ENCODE measurements around the gene ITPR2. TPM values are rescaled to one million over a fixed set of nuclear protein-coding genes. Genes with fewer than 3 reads are reported as not detected.

Gene ITPR2
- polyA plus RNA-seq, 1 of the 3 experiments (the other 2 are of a cell fraction) = 2.3 TPM

DNA sequence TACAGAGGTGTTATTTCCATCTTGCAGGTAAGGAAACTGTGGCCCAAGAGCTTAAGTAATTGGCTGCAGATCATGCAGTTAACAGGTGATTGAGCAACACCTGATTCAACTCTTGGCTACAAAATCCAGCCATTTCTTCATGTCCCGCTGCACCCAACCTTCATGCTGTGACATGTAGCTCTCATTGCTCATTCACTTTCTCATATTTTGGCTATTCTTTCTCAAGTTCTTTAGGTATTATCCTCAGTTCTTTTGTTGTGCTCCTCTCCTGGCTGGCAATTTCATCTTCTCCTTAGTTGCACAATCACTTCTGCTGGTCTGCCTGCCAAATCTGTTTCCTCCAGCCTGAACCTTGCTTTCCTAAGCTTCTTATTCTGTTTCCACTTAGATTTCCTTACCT lies 336.8 kb downstream of the ITPR2 start:
- DNase-seq = no peak
- Histone ChIP-seq H3K9ac (no peak overlapping the region), H3K4me1 (ENCODE audit: control insufficient read depth in 1 of 2, insufficient read depth in 2 of 2, low read depth in 1 of 2, low read length in 1 of 2) (no peaks in the 10 kb centered on the region; a peak in 1 of 4 replicates), H3K79me2 (ENCODE audit: insufficient read depth) (no peaks in the 10 kb centered on the region), H3K36me3 (replicated peaks in 1 of 2; ENCODE audit: control insufficient read depth in 1 of 2, insufficient read depth in 2 of 2, low read length in 1 of 2) (peaks cover 7 to 8% of the 10 kb centered on the region in 2 experiments), H2AFZ (ENCODE audit: low read depth) (no peak overlapping the region), H3K4me3 (ENCODE audit: low read depth in 2 of 2, low read length in 1 of 2) (no peak overlapping the region), H3K9me3 (no peaks in the 10 kb centered on the region), H3F3A (replicated peaks; ENCODE audit: insufficient read depth) (no peaks in the 10 kb centered on the region), H3K27me3 (ENCODE audit: insufficient read depth) (no peaks in the 10 kb centered on the region), H4K20me1 (ENCODE audit: insufficient read depth) (no peaks in the 10 kb centered on the region), H3K4me2 (no peak overlapping the region), H3K27ac (ENCODE audit: low read depth in 2 of 2, low read length in 1 of 2) (no peak overlapping the region), H3K9me2 (no peaks in the 10 kb centered on the region)
- TF ChIP-seq EP300 (IDR thresholded peaks at IDR 0.05; ENCODE audit: borderline replicate concordance in 1 of 2, low read depth in 1 of 2, low read length in 1 of 2) = no peak
- TF ChIP-seq JUND (IDR thresholded peaks at IDR 0.05) = no peak
- no peak for TF ChIP-seq TCF12 (IDR thresholded peaks at IDR 0.05)
- TF ChIP-seq GABPA (IDR thresholded peaks at IDR 0.05; ENCODE audit: low read depth) = no peak
- no peak for TF ChIP-seq MAX (IDR thresholded peaks at IDR 0.05; ENCODE audit: low read depth)
- CTCF ChIA-PET = interaction anchor here (1.5 kb wide), 1 partner anchor 9 kb away, joined by 3 read pairs; no protein-coding TSS in a partner anchor
- POLR2A ChIA-PET = no interaction called here
- WGBS (ENCODE audit: low lambda C conversion rate) = 94% methylated on average over 1 of the region's 1 CpG

GRCh38 chr12:26493656-26494055 lies 339.3 kb downstream of the ITPR2 start:
- H3K4me2 ChIP-seq = no peak overlapping the region
- POLR2A ChIA-PET = no interaction called here

More at GRCh38 chr12:26493656-26494055, 339.3 kb downstream of the ITPR2 start:
- no peaks in the 10 kb centered on the region for H3K27me3 ChIP-seq (ENCODE audit: insufficient read depth)
- H3K9me2 ChIP-seq = no peaks in the 10 kb centered on the region
- DNase-seq = no peak
- H3K9ac ChIP-seq = no peak overlapping the region
- peaks cover 7 to 8% of the 10 kb centered on the region in 2 experiments for H3K36me3 ChIP-seq (replicated peaks in 1 of 2; ENCODE audit: control insufficient read depth in 1 of 2, insufficient read depth in 2 of 2, low read length in 1 of 2)
- no peak for TF ChIP-seq RAD21 (IDR thresholded peaks at IDR 0.05; ENCODE audit: low read length)
- TF ChIP-seq, protein P1, sequence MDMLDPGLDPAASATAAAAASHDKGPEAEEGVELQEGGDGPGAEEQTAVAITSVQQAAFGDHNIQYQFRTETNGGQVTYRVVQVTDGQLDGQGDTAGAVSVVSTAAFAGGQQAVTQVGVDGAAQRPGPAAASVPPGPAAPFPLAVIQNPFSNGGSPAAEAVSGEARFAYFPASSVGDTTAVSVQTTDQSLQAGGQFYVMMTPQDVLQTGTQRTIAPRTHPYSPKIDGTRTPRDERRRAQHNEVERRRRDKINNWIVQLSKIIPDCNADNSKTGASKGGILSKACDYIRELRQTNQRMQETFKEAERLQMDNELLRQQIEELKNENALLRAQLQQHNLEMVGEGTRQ (IDR thresholded peaks at IDR 0.05; ENCODE audit: borderline replicate concordance, low read depth, low read length) = no peak
- TF ChIP-seq RFX5 (IDR thresholded peaks at IDR 0.05; ENCODE audit: low read length) = no peak
- TF ChIP-seq MEF2A (IDR thresholded peaks at IDR 0.05; ENCODE audit: borderline replicate concordance, low read depth) = no peak
- TF ChIP-seq FOSL2 (IDR thresholded peaks at IDR 0.05; ENCODE audit: borderline replicate concordance, low read depth) = no peak
- TF ChIP-seq RCOR1 (IDR thresholded peaks at IDR 0.05; ENCODE audit: low read length) = no peak
- TF ChIP-seq EP300 (IDR thresholded peaks at IDR 0.05; ENCODE audit: borderline replicate concordance in 1 of 2, low read depth in 1 of 2, low read length in 1 of 2) = no peak
- no peak for TF ChIP-seq TCF12 (IDR thresholded peaks at IDR 0.05)
- no peak for TF ChIP-seq MAX (IDR thresholded peaks at IDR 0.05; ENCODE audit: low read depth)
- TF ChIP-seq SMC3 (IDR thresholded peaks at IDR 0.05; ENCODE audit: low read depth, low read length) = no peak
- TF ChIP-seq TEAD4 (IDR thresholded peaks at IDR 0.05; ENCODE audit: borderline replicate concordance, insufficient read depth) = no peak
- no peak for TF ChIP-seq ELF1 (IDR thresholded peaks at IDR 0.05)
- TF ChIP-seq, protein P2, sequence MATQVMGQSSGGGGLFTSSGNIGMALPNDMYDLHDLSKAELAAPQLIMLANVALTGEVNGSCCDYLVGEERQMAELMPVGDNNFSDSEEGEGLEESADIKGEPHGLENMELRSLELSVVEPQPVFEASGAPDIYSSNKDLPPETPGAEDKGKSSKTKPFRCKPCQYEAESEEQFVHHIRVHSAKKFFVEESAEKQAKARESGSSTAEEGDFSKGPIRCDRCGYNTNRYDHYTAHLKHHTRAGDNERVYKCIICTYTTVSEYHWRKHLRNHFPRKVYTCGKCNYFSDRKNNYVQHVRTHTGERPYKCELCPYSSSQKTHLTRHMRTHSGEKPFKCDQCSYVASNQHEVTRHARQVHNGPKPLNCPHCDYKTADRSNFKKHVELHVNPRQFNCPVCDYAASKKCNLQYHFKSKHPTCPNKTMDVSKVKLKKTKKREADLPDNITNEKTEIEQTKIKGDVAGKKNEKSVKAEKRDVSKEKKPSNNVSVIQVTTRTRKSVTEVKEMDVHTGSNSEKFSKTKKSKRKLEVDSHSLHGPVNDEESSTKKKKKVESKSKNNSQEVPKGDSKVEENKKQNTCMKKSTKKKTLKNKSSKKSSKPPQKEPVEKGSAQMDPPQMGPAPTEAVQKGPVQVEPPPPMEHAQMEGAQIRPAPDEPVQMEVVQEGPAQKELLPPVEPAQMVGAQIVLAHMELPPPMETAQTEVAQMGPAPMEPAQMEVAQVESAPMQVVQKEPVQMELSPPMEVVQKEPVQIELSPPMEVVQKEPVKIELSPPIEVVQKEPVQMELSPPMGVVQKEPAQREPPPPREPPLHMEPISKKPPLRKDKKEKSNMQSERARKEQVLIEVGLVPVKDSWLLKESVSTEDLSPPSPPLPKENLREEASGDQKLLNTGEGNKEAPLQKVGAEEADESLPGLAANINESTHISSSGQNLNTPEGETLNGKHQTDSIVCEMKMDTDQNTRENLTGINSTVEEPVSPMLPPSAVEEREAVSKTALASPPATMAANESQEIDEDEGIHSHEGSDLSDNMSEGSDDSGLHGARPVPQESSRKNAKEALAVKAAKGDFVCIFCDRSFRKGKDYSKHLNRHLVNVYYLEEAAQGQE (IDR thresholded peaks at IDR 0.05; ENCODE audit: low read depth, low read length) = no peak
- TF ChIP-seq ZBTB33 (IDR thresholded peaks at IDR 0.05; ENCODE audit: borderline replicate concordance, low read depth) = no peak
- TF ChIP-seq FOXM1 (IDR thresholded peaks at IDR 0.05; ENCODE audit: low read depth) = no peak
- TF ChIP-seq SIN3A (IDR thresholded peaks at IDR 0.05; ENCODE audit: borderline replicate concordance, low read depth, low read length) = no peak
- TF ChIP-seq NRF1 (IDR thresholded peaks at IDR 0.05; ENCODE audit: low read depth, low read length) = no peak
- no peak for TF ChIP-seq TAF1 (IDR thresholded peaks at IDR 0.05; ENCODE audit: borderline replicate concordance, low read depth, low read length)
- no peak for TF ChIP-seq NFIC (IDR thresholded peaks at IDR 0.05; ENCODE audit: borderline replicate concordance)
- WGBS (ENCODE audit: low lambda C conversion rate) = 90% methylated on average over 3 of the region's 3 CpGs
- no peaks in the 10 kb centered on the region for H3K4me1 ChIP-seq (ENCODE audit: control insufficient read depth in 1 of 2, insufficient read depth in 2 of 2, low read depth in 1 of 2, low read length in 1 of 2)
- H3K79me2 ChIP-seq (ENCODE audit: insufficient read depth) = no peaks in the 10 kb centered on the region
- no peaks in the 10 kb centered on the region for H4K20me1 ChIP-seq (ENCODE audit: insufficient read depth)
- H2AFZ ChIP-seq (ENCODE audit: low read depth) = no peak overlapping the region
- no peak overlapping the region for H3K4me3 ChIP-seq (ENCODE audit: low read depth in 2 of 2, low read length in 1 of 2)
- no peaks in the 10 kb centered on the region for H3F3A ChIP-seq (replicated peaks; ENCODE audit: insufficient read depth)
- no peak overlapping the region for H3K27ac ChIP-seq (ENCODE audit: low read depth in 2 of 2, low read length in 1 of 2)
- H3K9me3 ChIP-seq = no peaks in the 10 kb centered on the region
- CTCF ChIA-PET = interaction anchor here (1.0 kb wide), 1 partner anchor 20 kb away, joined by 3 read pairs; no protein-coding TSS in a partner anchor
